ENCODE results near the gene MAP3K6. TPM values are rescaled to one million over a fixed set of nuclear protein-coding genes. Genes with fewer than 3 reads are reported as not detected.

Gene MAP3K6
- total and polyA plus RNA-seq, 9 donors, result 10.0 to 13.6 (median 12.4) TPM

Other genes with a start within 250 kb of the MAP3K6 start
- gene SLC9A1, start 211.8 kb downstream of the MAP3K6 start, total RNA-seq, result 3.1 TPM
- 10 to 100 TPM; 10.5 to 21.1 (median 16.4) TPM for gene SLC9A1, start 211.8 kb downstream of the MAP3K6 start, polyA plus RNA-seq (ENCODE audit: insufficient read depth in 1 of 8, insufficient read length in 8 of 8, low replicate concordance in 1 of 8)
- 11.3 TPM for gene WDTC1, start 132.3 kb downstream of the MAP3K6 start, total RNA-seq
- 10 to 100 TPM; 24.0 to 30.7 (median 27.7) TPM for gene WDTC1, start 132.3 kb downstream of the MAP3K6 start, polyA plus RNA-seq (ENCODE audit: insufficient read depth in 1 of 8, insufficient read length in 8 of 8, low replicate concordance in 1 of 8)
- gene TMEM222, start 44.8 kb downstream of the MAP3K6 start, total RNA-seq, result 22.4 TPM
- 10 to 100 TPM; 22.9 to 28.3 (median 26.0) TPM for gene TMEM222, start 44.8 kb downstream of the MAP3K6 start, polyA plus RNA-seq (ENCODE audit: insufficient read depth in 1 of 8, insufficient read length in 8 of 8, low replicate concordance in 1 of 8)
- 0.62 TPM for gene SYTL1, start 24.9 kb downstream of the MAP3K6 start, total RNA-seq
- gene SYTL1, start 24.9 kb downstream of the MAP3K6 start, polyA plus RNA-seq (ENCODE audit: insufficient read depth in 1 of 8, insufficient read length in 8 of 8, low replicate concordance in 1 of 8), result 1 to 10 TPM in 5 of 8 donors, under 1 TPM in 3; 0.66 to 4.8 (median 1.2) TPM
- gene FCN3, start 7.9 kb upstream of the MAP3K6 start, total RNA-seq, result 0.75 TPM
- gene FCN3, start 7.9 kb upstream of the MAP3K6 start, polyA plus RNA-seq (ENCODE audit: insufficient read depth in 1 of 8, insufficient read length in 8 of 8, low replicate concordance in 1 of 8), result 1 to 10 TPM in 1 of 8 donors, under 1 TPM in 5, not detected in 2; 0.20 to 1.7 (median 0.49) TPM
- gene CD164L2, start 16.4 kb upstream of the MAP3K6 start, total RNA-seq, result not detected
- under 1 TPM in 1 of 8 donors, not detected in 7; 0.48 TPM for gene CD164L2, start 16.4 kb upstream of the MAP3K6 start, polyA plus RNA-seq (ENCODE audit: insufficient read depth in 1 of 8, insufficient read length in 8 of 8, low replicate concordance in 1 of 8)
- gene GPR3, start 25.7 kb upstream of the MAP3K6 start, total RNA-seq, result 0.18 TPM
- 1 to 10 TPM in 2 of 8 donors, under 1 TPM in 6; 0.55 to 1.1 (median 0.86) TPM for gene GPR3, start 25.7 kb upstream of the MAP3K6 start, polyA plus RNA-seq (ENCODE audit: insufficient read depth in 1 of 8, insufficient read length in 8 of 8, low replicate concordance in 1 of 8)
- 22.4 TPM for gene WASF2, start 123.2 kb upstream of the MAP3K6 start, total RNA-seq
- 10 to 100 TPM; 57.1 to 99.8 (median 75.5) TPM for gene WASF2, start 123.2 kb upstream of the MAP3K6 start, polyA plus RNA-seq (ENCODE audit: insufficient read depth in 1 of 8, insufficient read length in 8 of 8, low replicate concordance in 1 of 8)
- gene AHDC1, start 237.2 kb upstream of the MAP3K6 start, total RNA-seq, result 24.0 TPM
- 10 to 100 TPM; 57.8 to 97.6 (median 86.6) TPM for gene AHDC1, start 237.2 kb upstream of the MAP3K6 start, polyA plus RNA-seq (ENCODE audit: insufficient read depth in 1 of 8, insufficient read length in 8 of 8, low replicate concordance in 1 of 8)

Measured in muscle of leg (tissue), 9 donors.